ENCODE measurements around the gene WDR70. TPM values are rescaled to one million over a fixed set of nuclear protein-coding genes. Genes with fewer than 3 reads are reported as not detected.

WDR70 gene
- total RNA-seq, 2 donors from 2014 or later: 25.9 to 27.0 TPM

- Histone ChIP-seq H3K4me1 (no peaks in the 10 kb centered on the region), H3K27ac (no peak overlapping the region), H3K4me3 (no peak overlapping the region), H3K27me3 (no peaks in the 10 kb centered on the region), H3K9me3 (no peaks in the 10 kb centered on the region), H3K36me3 (replicated peaks in 1 of 2; ENCODE audit: insufficient read depth in 1 of 2, low read depth in 2 of 2) (peaks cover 0 to 3% of the 10 kb centered on the region in 2 donors)
- TF ChIP-seq POLR2A (IDR thresholded peaks at IDR 0.05) (no peak), CTCF (IDR thresholded peaks at IDR 0.05) (no peak)
- intact Hi-C loops (cut with DNase I): no loop called here
- 72 to 77% methylated on average over 3 of the region's 3 CpGs for WGBS, 2 donors
- DNase-seq (no peak), ATAC-seq (no peak)
These were observed 316.5 kb downstream of the WDR70 start for GRCh38 chr5:37695647-37696046.

GRCh38 chr5:37696190-37697021, 317.3 kb downstream of the WDR70 start:
- peaks cover 0 to 3% of the 10 kb centered on the region in 2 donors for H3K36me3 ChIP-seq (replicated peaks in 1 of 2; ENCODE audit: insufficient read depth in 1 of 2, low read depth in 2 of 2)
- no peaks in the 10 kb centered on the region for H3K9me3 ChIP-seq
- DNase-seq: no peak
- TF ChIP-seq CTCF (IDR thresholded peaks at IDR 0.05) (no peak), POLR2A (IDR thresholded peaks at IDR 0.05) (no peak)
- no peak overlapping the region for H3K4me3 ChIP-seq
- 82 to 97% methylated on average over 5 of the region's 5 CpGs for WGBS, 2 donors
- no peaks in the 10 kb centered on the region for H3K27me3 ChIP-seq
- H3K27ac ChIP-seq: no peak overlapping the region
- ATAC-seq: no peak
- intact Hi-C loops (cut with DNase I): no loop called here
- no peaks in the 10 kb centered on the region for H3K4me1 ChIP-seq

- Histone ChIP-seq H3K4me1 (no peaks in the 10 kb centered on the region), H3K9me3 (no peaks in the 10 kb centered on the region), H3K36me3 (replicated peaks in 1 of 2; ENCODE audit: insufficient read depth in 1 of 2, low read depth in 2 of 2) (peaks cover 0 to 6% of the 10 kb centered on the region in 2 donors), H3K27ac (no peak overlapping the region), H3K27me3 (no peaks in the 10 kb centered on the region), H3K4me3 (no peak overlapping the region)
- no peak for TF ChIP-seq POLR2A (IDR thresholded peaks at IDR 0.05)
- TF ChIP-seq CTCF (IDR thresholded peaks at IDR 0.05): no peak
- 48% methylated on average over 2 of the region's 2 CpGs for WGBS, 2 donors
- intact Hi-C loops (cut with DNase I): no loop called here
- ATAC-seq: no peak
- DNase-seq: no peak
These were observed 322.8 kb downstream of the WDR70 start for GRCh38 chr5:37701868-37702267.

- Histone ChIP-seq H3K36me3 (replicated peaks in 1 of 2; ENCODE audit: insufficient read depth in 1 of 2, low read depth in 2 of 2) (peaks cover 0 to 3% of the 10 kb centered on the region in 2 donors), H3K4me3 (no peak overlapping the region), H3K4me1 (no peaks in the 10 kb centered on the region), H3K9me3 (no peaks in the 10 kb centered on the region), H3K27me3 (no peaks in the 10 kb centered on the region), H3K27ac (no peak overlapping the region)
- WGBS, 2 donors: 91 to 92% methylated on average over 4 of the region's 4 CpGs
- DNase-seq (no peak), ATAC-seq (no peak)
- TF ChIP-seq POLR2A (IDR thresholded peaks at IDR 0.05) (no peak), CTCF (IDR thresholded peaks at IDR 0.05) (no peak)
- intact Hi-C loops (cut with DNase I): no loop called here
These were observed 324.7 kb downstream of the WDR70 start for GRCh38 chr5:37703841-37704241.

GRCh38 chr5:37704406-37704805, 325.3 kb downstream of the WDR70 start:
- no peaks in the 10 kb centered on the region for H3K9me3 ChIP-seq
- intact Hi-C loops (cut with DNase I): no loop called here
- TF ChIP-seq POLR2A (IDR thresholded peaks at IDR 0.05) (no peak), CTCF (IDR thresholded peaks at IDR 0.05) (no peak)
- H3K4me1 ChIP-seq: no peaks in the 10 kb centered on the region
- no peaks in the 10 kb centered on the region for H3K27me3 ChIP-seq
- ATAC-seq (no peak), DNase-seq (no peak)
- 89 to 94% methylated on average over 5 of the region's 5 CpGs for WGBS, 2 donors
- no peak overlapping the region for H3K27ac ChIP-seq
- no peak overlapping the region for H3K4me3 ChIP-seq
- peaks cover 0 to 3% of the 10 kb centered on the region in 2 donors for H3K36me3 ChIP-seq (replicated peaks in 1 of 2; ENCODE audit: insufficient read depth in 1 of 2, low read depth in 2 of 2)
